GM21447 (cell line): ENCODE results near the gene SIMC1.
"Not testable (repeated sequence)": the region's sequence is repeated elsewhere in the genome, so short reads cannot be mapped to it uniquely, and the experiment has no call there.

Source experiments
- ATAC-seq: cut with Tn5 transposase; IDR thresholded peaks from one replicate; pipeline ENCODE4 v1.9.1; 2021; ENCODE audit not compliant: unreplicated experiment

The SIMC1 gene

DNA sequence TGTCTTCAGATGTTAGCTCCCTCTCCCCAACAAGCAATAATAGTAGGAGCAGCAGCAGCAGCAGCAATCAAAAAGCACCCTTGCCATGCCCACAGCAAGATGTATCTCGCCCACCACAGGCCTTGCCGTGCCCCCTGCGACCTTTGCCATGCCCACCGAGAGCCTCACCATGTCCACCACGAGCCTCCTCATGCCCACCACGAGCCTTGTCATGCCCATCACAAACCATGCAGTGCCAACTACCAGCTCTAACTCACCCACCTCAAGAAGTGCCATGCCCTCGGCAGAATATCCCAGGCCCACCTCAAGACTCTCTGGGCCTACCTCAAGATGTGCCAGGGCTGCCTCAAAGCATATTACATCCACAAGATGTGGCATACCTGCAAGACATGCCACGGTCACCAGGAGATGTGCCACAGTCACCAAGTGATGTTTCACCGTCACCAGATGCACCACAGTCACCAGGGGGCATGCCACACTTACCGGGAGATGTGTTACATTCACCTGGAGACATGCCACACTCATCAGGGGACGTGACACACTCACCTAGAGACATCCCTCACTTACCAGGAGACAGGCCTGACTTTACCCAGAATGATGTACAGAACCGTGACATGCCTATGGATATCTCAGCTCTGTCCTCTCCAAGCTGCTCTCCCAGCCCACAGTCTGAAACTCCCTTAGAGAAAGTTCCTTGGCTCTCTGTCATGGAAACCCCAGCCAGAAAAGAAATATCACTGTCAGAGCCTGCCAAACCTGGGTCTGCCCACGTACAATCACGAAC, 52.0 kb downstream of the SIMC1 start:
- not testable (repeated sequence) for ATAC-seq

DNA sequence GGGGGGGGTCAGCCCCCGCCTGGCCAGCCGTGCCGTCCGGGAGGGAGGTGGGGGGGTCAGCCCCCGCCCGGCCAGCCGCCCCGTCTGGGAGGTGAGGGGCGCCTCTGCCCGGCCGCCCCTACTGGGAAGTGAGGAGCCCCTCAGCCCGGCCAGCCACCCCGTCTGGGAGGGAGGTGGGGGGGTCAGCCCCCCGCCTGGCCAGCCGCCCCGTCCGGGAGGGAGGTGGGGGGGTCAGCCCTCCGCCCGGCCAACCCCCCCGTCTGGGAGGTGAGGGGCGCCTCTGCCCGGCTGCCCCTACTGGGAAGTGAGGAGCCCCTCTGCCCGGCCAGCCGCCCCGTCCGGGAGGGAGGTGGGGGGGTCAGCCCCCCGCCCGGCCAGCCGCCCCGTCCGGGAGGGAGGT, 67.1 kb downstream of the SIMC1 start:
- not testable (repeated sequence) for ATAC-seq

DNA sequence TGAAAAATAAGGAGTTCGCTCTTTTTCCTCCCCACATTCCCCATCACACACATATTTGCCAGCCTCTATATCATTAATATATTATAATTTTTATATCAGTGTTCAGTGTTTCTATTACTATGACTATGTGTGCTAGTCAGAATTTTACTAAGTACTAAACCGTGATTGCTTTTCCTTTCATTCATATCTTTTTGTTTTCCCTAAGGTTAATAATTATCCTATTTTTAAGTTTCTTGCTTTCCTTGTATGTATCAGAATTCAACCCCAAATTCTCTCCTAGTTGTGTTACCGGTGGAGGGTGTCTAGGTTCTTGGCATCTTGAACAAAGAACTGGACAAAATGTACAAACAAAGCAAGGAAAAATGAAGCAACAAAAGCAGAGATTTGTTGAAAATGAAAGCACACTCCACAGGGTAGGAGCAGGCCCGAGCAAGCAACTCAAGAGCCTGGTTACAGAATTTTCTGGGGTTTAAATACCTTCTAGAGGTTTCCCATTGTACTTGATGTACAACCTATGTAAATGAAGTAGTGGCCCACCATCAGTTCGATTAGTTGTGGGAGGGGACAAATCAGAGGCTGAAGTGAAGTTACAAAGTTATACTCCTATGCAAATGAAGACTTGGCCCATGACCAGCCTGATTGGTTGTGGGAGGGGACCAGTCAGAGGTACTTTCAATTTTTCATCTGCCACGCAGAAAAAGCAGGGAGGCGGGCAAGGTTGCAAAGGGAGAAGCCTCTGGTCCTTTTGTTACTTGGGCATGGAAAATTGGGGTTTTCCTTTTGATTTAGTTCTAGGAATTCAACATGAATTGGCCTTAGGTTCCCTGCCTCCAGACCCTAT, 79.5 kb downstream of the SIMC1 start:
- no peak for ATAC-seq

DNA sequence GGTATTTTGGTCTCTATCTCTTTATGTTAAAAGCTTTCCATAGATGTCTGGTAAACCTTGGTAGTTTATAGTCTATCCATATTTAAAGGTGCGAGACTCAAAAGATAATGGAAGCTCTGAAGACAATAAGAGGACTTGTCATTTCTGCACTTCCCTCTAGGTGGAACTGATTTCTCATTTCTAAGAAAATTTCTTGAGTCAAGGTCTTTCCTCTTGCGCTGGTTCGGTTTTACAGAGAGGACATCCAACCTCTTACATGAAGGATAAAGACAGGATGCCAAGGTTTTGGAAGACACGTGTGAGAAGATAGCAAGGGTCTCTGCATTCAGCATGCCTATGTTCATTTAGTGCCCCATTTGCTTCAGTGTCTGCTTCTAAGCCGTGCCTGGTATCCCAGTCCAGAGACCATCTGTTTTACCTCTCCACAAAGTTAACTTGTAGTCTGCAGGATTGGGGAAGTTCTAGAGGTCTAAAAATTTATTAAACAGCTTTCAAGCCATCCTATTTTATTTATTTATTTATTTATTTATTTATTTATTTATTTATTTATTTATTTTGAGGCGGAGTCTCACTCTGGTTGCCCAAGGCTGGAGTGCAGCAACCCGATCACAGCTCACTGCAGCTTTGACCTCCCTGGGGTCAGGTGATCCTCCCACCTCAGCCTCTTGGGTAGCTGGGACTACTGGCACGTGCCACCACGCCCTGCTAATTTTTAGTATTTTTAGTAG, 81.8 kb downstream of the SIMC1 start:
- ATAC-seq, result no peak

DNA sequence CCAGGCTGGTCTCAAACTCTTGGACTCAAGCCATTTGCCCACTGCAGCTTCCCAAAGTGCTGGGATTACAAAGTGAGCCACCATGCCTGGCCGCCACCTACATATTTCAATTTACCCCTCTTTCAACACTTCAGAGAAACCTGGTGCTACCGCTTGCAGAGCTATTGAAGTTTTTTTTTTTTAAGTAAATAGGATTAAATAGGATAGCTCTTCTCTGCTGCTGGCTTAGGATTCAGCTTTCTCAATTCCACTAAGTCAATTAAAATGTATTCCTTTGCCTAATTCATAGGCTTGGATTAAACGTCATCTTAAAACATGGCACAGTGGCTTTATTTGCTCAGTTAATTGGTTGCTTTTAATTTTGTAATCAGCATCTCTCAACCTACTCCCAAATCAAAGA, 82.4 kb downstream of the SIMC1 start:
- no peak for ATAC-seq

DNA sequence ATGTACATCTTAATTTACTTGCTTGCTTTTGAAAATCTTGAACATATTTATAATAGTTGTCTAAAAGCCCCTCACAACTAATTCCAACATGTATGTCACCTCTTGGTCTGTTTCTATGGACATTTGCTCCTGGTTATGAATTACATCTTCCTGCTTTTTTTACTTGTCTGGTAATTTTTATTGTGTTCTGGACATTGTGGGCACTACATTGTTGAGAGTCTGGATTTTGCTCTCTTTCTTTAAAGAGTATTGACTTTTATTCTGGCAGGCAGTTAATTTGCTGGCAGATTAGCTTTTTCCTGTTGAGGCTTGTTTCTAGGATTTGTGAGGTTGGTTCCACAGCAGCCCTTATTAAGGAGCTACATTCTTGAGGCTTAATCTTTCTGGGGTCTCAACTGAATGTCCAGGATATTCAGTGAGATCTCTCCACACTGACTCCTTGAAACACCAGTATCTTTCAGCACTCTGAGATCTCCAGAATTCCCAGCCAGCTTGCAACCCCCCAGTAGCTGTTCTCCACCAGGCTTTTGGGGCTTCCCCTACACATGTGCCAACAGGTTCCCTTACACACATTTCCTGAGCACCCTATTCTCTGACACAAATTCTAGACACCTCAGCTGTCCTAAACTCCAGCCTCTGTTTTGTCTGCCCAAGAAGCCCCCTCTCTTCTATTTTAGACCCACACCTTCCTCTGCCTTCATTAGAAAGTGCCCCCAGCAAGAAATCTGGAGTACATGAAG, 96.0 kb downstream of the SIMC1 start:
- no peak for ATAC-seq

DNA sequence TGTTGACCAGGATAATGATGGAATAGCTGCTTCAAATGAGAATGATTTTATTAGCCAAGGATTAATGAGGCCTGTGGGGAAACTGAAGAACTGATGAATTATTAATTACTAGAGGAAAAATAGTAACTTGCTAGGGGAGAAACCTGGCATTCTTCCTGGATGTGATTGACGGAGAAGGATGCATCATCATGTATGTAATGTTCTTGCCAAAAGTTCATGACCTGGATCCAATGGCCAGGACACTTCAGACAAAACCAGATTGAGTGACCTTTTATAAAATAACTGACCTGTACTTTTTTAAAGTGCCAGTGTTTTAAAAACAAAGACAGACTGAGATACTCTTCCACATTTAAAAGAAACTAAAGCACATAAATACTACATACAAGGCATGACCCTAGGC, 99.7 kb downstream of the SIMC1 start:
- ATAC-seq, result no peak

DNA sequence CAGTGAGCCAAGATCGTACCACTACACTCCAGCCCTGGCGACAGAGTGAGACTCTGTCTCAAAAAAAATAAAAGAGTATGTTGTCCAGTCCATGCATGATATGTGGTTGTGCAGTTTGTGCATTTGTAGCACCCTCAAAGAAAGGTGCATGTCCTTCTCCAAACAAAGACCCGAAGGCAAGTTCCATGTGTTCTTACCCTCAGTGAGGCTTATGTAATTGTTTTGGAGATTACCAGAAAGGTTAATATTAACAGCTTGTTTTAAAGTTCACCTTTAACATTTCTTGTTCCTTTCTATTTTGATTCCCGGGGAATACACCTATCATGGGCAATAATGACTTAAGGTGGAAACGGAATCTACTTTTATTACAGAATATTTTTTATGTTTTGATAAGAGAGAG, 101.1 kb downstream of the SIMC1 start:
- no peak for ATAC-seq

DNA sequence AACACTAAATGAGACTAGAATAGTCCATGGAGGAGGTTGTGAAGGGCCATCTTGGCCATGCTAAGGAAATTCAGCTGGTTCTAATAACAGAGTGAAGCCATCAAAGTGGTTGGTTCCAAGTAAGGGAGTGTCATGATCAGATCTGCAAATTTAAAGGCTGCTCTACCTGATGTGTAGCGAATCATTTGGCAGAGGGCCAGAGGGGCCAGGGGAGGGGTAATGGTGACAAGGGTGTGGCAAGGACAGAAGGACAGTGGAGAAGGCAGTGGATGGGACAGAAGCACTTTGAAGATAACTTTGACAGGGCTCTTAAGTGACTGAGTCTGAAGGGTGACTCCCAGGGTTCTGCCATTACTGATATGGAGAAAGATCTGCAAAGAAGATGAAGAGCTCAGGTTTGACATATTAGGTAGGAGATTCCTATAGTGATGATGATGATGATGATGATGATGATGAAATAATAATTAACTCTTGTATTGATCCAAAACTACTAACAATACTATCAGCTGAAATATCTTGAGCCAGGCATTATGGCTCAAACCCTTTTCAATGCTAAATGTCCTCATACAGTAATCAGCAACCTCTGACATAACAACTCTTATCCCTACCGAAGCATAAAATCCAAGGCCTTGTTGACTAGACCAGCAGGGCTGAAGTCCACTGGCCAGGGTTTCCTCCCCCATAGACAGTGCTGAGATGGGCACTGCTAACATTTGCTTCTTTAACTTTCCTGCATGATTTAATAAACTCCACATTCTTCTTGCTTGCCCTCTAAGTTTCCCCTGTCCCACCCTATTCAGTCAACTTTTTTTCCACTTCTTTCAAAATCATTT, 103.3 kb downstream of the SIMC1 start:
- no peak for ATAC-seq

DNA sequence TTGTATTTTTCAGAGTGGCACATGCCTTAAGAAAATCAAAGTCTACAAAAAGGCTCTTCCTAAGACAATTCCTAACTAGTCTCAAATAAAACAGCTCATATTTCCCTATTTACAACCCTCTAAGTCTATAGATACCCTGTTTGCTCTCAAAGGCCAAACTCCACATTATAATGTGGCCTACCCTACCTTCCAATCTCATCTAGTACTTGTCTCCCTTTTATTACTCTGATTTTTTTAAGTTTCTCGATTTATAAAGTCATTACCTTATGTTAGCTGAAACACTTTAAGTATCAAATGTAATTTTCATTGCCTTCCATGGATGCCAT, 103.9 kb downstream of the SIMC1 start:
- no peak for ATAC-seq

DNA sequence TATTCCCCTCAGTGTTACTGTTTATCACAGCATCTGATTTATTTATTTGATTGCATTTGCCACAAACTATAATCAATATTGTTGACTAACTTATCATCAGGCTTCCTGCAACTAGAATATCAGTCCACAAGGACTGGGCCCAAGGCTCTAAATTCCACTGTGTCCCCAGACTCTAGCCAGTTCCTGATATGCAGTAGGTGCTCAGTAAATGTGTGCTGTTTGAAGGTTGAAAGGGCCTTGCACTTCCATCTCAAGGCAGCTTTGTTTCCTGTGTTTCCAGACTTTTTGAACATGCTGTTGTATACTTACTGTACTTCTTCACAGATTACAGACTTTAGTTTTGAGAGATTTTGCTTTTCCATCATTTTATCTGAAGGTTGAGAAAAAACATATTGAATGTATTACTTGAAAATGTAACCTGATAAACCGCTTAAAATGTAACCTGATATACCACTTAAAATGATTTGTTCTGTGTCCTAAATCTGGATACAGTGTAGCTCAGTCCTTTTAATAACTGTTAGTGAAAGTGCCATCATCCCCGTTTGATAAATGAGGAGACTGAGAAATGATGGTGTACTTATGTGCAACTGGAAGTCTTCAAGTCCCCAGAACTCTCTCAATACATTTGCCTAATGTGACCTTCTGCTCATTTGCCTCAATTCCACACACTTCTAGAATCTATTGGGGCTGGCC, 104.7 kb downstream of the SIMC1 start:
- ATAC-seq, result no peak

DNA sequence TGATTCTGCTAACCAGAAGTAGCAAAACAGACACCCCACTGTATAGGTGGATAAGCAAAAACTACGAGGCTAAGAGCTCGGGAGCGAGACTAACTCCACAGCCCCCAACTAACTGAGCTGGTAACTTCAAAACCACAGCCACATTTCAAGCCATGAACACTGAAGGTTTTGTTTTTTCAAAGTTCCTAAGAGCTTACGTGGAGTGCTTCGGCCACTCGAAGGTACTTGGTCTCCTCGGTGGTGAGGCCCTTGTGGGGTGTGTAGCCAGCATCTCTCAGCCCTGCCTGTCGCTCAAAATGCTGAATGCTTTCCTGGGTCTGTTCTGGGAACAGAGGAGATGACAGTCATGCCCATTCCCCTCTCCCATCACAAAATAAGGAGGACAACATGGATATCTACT, 112.2 kb downstream of the SIMC1 start:
- ATAC-seq, result no peak

DNA sequence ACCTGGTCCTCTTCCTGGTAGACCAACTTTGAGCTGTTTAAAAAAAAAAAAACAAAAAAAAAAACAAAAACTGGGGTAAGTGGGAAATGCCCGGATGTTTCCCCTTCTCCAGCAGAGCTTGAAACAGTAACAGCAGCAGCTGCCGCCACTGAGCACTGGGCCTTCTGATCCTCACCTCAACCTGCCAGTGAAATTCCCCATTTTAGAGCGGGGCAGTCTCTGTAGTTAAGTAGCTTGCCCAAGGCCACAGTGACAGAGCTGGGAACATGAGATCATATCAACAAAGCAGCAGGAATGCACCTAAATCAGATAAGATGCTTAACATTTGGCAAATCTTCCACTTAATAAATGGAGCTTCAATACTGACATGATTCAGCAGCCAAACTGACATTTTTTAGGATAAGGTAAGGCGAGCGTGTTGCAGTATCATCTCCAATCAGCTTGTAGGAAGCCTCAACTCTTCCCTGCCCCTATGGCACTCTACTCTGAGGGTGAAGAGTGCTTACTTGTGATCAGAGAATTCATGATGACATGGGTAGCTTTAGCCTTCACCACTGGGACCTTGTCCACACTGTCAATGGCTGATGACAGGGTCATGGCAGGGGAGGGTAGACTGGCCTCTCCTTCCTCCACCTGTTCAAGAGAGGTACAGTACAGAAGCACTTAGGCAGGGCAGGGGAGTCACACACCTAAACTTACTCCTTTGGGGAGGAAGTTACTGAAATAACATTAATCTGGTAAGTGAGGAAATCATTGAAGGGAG, 114.1 kb downstream of the SIMC1 start:
- ATAC-seq, result peak; percentile 61

DNA sequence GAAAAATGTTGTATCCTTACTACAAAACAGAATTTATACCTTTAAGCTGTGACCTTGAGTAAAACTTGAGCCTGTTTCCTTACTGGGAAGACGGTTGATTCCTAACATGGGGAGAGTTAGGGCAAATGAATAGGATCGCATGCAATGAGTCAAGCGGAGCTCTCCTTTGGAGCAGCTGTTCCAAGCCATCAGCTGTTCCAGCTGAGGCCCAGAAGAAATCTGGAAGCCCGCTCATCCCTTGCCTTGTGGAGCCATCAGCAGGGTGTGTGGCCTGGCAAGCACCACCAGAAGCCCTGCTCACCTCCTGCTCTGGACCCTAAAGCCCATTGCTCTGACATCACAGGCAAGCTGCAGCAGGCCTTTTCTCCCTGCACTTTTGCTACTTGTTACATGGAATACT, 115.3 kb downstream of the SIMC1 start:
- no peak for ATAC-seq

DNA sequence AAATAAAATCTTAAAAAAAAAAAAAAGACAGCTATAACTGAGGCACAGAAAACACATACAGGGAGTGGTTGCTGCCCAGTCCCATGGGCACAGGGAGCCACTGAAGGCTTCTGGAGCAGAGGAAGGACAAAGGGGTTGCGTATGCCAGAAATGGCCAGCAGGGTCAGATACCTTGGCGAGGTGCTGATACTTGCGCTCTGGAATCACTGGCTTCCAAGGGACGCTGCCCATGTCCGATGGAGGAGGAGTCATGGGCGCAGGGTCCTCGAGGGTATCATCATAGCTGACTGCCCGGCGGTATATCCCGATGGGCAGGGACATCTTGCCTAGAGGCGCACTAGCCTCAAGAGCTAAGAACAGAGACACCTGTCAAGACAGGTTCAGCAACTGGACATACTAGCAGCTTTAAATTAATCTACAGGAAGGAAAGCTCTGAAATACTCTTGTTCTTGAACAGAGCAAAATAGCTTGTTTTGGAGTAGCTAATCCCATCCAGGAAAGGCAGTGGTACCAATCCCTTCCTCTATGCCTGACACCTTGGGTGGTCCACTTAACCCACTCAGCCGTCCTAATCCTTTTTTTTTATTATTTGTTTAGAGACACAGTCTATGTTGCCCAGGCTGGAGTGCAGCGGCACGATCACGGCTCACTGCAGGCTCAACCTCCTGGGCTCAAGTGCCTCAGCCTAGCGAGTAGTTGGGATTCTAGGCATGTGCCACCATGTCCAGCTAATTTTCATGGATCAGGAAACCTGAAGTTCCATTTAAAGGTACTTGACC, 117.4 kb downstream of the SIMC1 start:
- ATAC-seq, result no peak

DNA sequence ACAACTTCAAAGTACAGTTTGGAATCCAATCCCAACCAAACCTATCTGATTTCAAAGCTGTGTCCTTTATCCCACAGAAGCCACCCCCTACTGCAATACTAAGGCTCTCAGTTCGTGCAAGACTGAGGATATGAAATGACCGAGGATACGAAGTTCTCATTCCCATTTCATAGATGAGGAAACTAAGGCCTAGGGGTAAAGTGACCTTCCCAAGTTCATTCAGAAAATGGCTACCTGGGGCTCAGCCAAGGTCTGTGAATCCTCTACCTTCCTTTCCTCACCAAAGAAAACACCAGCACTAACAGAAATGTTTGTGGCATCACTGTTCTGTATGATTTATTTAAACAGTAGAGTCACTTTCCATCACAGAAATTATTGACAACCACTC, 117.9 kb downstream of the SIMC1 start:
- no peak for ATAC-seq

DNA sequence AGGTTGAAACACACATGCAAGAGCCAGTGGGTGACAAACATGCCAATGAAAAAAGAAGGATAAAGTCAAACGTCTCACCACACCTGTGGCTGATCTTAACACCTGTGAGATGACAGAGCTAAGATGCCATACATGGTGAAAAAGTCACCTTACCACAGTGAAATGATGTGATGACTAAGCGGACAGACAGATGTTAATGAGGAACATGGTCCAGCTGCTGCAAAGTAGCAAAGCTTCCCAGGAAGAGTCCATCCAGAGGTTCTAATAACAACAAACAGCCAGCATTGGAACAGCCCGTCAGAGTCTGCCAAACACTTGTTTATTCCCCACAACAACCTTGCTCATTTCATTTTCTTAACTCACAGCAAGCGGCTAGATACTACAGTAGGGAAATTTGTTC, 121.4 kb downstream of the SIMC1 start:
- no peak for ATAC-seq

DNA sequence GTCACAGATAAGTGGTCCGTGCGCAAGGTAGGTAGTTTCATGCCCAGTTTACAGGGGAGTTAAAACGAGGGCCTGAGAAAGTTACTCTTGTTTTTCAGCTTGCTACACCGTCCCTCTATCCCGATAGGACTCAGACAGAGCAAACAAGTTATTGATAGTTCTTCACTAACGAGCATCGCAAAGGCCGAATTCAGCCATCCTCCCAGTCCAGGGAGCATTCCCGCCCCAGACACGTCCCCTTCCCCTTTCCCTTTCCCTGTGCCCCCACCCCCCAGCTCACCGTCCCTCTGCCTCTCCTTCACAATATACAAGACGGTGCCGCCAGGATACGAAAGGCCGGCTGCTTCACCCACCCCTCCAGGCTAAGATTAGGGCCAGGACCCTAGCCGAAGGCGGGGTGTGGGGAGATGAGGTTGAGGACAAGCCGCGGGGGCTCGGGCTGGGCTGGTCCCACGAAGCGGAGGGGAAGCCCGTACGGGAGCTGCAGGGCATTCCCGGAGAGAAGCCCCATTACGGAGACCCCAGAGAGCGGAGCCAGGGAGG, 122.7 kb downstream of the SIMC1 start:
- ATAC-seq, result peak; percentile 9
